ENCODE data around the gene GLS.
"Not testable (repeated sequence)": the region's sequence is repeated elsewhere in the genome, so short reads cannot be mapped to it uniquely, and the experiment has no call there.

GLS gene

GRCh38 chr2:190844700-190845401 lies 35.8 kb upstream of the GLS start:
- ATAC-seq (replicated peaks) (no peak), DNase-seq (no peak)
- H3K27ac Mint-ChIP-seq, result no peak overlapping the region
- no peaks in the 10 kb centered on the region for H3K4me1 Mint-ChIP-seq (ENCODE audit: low read depth in 2 of 2)
- H3K4me3 Mint-ChIP-seq, result no peak overlapping the region
- no peaks in the 10 kb centered on the region for H3K36me3 Mint-ChIP-seq (ENCODE audit: insufficient read depth)
- H3K9me3 Mint-ChIP-seq, result no peaks in the 10 kb centered on the region
- H3K27me3 Mint-ChIP-seq, result no peaks in the 10 kb centered on the region

DNA sequence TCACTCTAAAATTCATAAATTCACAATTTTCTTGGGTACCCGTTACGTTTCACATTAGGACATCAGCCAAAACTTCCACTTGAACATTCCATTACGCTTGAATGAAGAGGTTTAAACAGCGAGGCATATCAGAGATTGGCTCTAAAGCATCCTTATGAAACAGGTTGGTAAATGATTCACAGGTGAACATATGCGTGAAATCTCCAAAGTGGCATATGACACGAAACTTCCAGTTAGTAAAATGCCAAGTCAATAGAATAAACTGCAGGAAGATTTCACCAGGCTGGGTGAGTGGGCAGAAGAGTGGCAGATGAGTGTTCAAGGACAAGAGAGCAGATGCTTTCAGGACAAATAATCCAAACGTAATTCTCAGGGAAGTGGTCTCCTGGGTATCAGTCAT lies 33.9 kb upstream of the GLS start:
- Mint-ChIP-seq H3K36me3 (ENCODE audit: insufficient read depth) (no peaks in the 10 kb centered on the region), H3K27ac (no peak overlapping the region), H3K9me3 (no peaks in the 10 kb centered on the region), H3K27me3 (no peaks in the 10 kb centered on the region), H3K4me3 (no peak overlapping the region), H3K4me1 (ENCODE audit: low read depth in 2 of 2) (no peaks in the 10 kb centered on the region)
- DNase-seq (no peak), ATAC-seq (replicated peaks) (no peak)

DNA sequence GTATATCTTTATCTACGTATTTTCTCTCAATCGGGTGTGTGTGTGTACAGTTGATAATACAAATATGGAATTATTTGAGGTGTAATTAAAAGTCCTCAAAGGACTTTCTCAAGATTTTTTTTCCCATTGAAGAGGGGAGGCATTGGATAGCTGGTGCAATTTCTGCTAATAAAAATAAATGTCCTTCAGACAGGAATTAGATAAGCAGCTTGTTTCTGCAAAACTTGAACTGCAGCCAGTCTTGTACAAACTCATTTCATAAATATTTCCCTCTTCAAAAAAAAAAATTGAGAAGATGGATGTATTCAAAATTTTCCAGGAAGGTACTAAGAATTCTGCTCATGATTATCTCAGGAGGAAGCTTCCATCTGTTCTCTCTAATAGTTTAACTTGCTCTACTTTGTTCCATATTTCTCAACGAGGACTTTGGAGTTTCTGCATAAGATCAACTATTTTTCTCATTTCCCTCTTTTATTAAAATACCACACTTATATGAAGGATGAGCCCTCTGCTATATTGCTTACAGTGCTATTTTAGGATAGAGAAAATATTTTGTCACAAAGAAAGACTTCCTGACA lies 33.0 kb upstream of the GLS start:
- ATAC-seq (replicated peaks) (no peak), DNase-seq (no peak)
- no peak overlapping the region for H3K4me3 Mint-ChIP-seq
- H3K27ac Mint-ChIP-seq, result no peak overlapping the region
- H3K4me1 Mint-ChIP-seq (ENCODE audit: low read depth in 2 of 2), result no peaks in the 10 kb centered on the region
- H3K27me3 Mint-ChIP-seq, result no peaks in the 10 kb centered on the region
- H3K9me3 Mint-ChIP-seq, result no peaks in the 10 kb centered on the region
- no peaks in the 10 kb centered on the region for H3K36me3 Mint-ChIP-seq (ENCODE audit: insufficient read depth)

- H3K27me3 Mint-ChIP-seq, result no peaks in the 10 kb centered on the region
- no peaks in the 10 kb centered on the region for H3K36me3 Mint-ChIP-seq (ENCODE audit: insufficient read depth)
- no peak for ATAC-seq (replicated peaks)
- no peak overlapping the region for H3K4me3 Mint-ChIP-seq
- no peaks in the 10 kb centered on the region for H3K9me3 Mint-ChIP-seq
- H3K27ac Mint-ChIP-seq, result no peak overlapping the region
- DNase-seq, result no peak
- H3K4me1 Mint-ChIP-seq (ENCODE audit: low read depth in 2 of 2), result no peaks in the 10 kb centered on the region
These were observed 30.8 kb upstream of the GLS start for GRCh38 chr2:190849774-190850173.

GRCh38 chr2:190853022-190853421 lies 27.6 kb upstream of the GLS start:
- H3K27me3 Mint-ChIP-seq; H3K9me3 Mint-ChIP-seq; H3K4me1 Mint-ChIP-seq (ENCODE audit: low read depth in 2 of 2); H3K4me3 Mint-ChIP-seq; DNase-seq; H3K27ac Mint-ChIP-seq; H3K36me3 Mint-ChIP-seq (ENCODE audit: insufficient read depth); ATAC-seq (replicated peaks): not testable (repeated sequence)

GRCh38 chr2:190853531-190854383 lies 26.9 kb upstream of the GLS start:
- DNase-seq, result no peak
- H3K9me3 Mint-ChIP-seq, result no peaks in the 10 kb centered on the region
- no peaks in the 10 kb centered on the region for H3K4me1 Mint-ChIP-seq (ENCODE audit: low read depth in 2 of 2)
- H3K36me3 Mint-ChIP-seq (ENCODE audit: insufficient read depth), result no peaks in the 10 kb centered on the region
- no peak overlapping the region for H3K4me3 Mint-ChIP-seq
- no peaks in the 10 kb centered on the region for H3K27me3 Mint-ChIP-seq
- H3K27ac Mint-ChIP-seq, result no peak overlapping the region
- no peak for ATAC-seq (replicated peaks)

GRCh38 chr2:190854726-190855125 lies 25.9 kb upstream of the GLS start:
- Mint-ChIP-seq H3K27me3 (no peaks in the 10 kb centered on the region), H3K4me3 (no peak overlapping the region), H3K9me3 (no peaks in the 10 kb centered on the region), H3K4me1 (ENCODE audit: low read depth in 2 of 2) (no peaks in the 10 kb centered on the region), H3K27ac (no peak overlapping the region), H3K36me3 (ENCODE audit: insufficient read depth) (peaks cover 3% of the 10 kb centered on the region)
- ATAC-seq (replicated peaks) (no peak), DNase-seq (no peak)

- Mint-ChIP-seq H3K4me3 (no peak overlapping the region), H3K4me1 (ENCODE audit: low read depth in 2 of 2) (no peaks in the 10 kb centered on the region), H3K9me3 (no peaks in the 10 kb centered on the region), H3K27me3 (no peaks in the 10 kb centered on the region), H3K27ac (no peak overlapping the region), H3K36me3 (ENCODE audit: insufficient read depth) (peaks cover 3% of the 10 kb centered on the region)
- DNase-seq, result no peak
- no peak for ATAC-seq (replicated peaks)
These were observed 25.4 kb upstream of the GLS start for GRCh38 chr2:190855245-190855644.

DNA sequence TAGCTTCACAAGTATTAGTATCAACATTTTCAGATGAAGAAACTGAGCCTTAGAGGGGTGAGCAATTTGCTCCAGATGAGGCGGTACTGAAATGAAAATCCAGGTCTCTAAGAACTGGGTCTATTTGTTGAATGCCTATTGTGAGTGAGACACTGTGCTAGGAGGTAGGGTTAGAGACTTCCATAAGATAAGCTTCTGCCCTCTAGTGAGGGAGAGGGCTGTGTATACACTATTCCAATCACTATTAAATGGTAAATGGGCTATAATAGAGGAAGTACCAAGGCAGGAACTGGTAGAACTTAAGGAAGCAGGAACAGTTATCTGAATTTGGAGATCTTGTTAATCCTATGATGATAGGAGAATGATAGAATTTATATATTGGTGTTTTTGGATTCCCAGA lies 23.6 kb upstream of the GLS start:
- no peak for DNase-seq
- no peak for ATAC-seq (replicated peaks)
- Mint-ChIP-seq H3K4me3 (no peak overlapping the region), H3K9me3 (no peaks in the 10 kb centered on the region), H3K36me3 (ENCODE audit: insufficient read depth) (peaks cover 3% of the 10 kb centered on the region), H3K4me1 (ENCODE audit: low read depth in 2 of 2) (no peaks in the 10 kb centered on the region), H3K27me3 (no peaks in the 10 kb centered on the region), H3K27ac (no peak overlapping the region)

DNA sequence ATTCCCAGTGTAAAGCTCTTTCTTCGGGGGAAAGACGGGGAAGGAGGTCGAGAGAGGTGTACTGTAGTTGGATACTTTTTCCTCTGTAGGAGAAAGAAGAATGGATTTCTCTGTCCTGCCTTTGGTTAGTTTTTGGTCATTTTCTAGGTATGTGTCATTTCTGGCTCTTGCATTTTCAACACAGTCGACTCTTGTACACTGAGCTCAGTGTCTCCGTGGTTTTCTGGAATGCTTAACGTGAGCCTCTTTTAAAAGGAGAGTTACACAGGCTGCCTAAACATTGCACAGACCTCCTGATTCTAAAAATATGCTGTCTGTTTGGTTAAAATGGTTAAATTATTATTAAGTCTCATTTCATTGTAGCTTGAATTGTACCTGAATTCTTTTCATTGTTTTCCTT lies 21.8 kb upstream of the GLS start:
- DNase-seq, result no peak
- no peak overlapping the region for H3K27ac Mint-ChIP-seq

GRCh38 chr2:190859347-190860297 lies 21.0 kb upstream of the GLS start:
- DNase-seq, result no peak
- Mint-ChIP-seq H3K9me3 (no peaks in the 10 kb centered on the region), H3K4me1 (ENCODE audit: low read depth in 2 of 2) (peaks cover 3 to 10% of the 10 kb centered on the region in 2 donors), H3K27me3 (no peaks in the 10 kb centered on the region), H3K4me3 (no peak overlapping the region), H3K27ac (no peak overlapping the region), H3K36me3 (ENCODE audit: insufficient read depth) (peaks cover 3% of the 10 kb centered on the region)
- ATAC-seq (replicated peaks), result no peak

More for the DNA sequence above, 21.8 kb upstream of the GLS start:
- Mint-ChIP-seq H3K4me3 (no peak overlapping the region), H3K27me3 (no peaks in the 10 kb centered on the region), H3K4me1 (ENCODE audit: low read depth in 2 of 2) (peaks cover 0 to 10% of the 10 kb centered on the region in 2 donors), H3K36me3 (ENCODE audit: insufficient read depth) (peaks cover 3% of the 10 kb centered on the region), H3K9me3 (no peaks in the 10 kb centered on the region)
- no peak for ATAC-seq (replicated peaks)

GRCh38 chr2:190860985-190861680 lies 19.5 kb upstream of the GLS start:
- no peaks in the 10 kb centered on the region for H3K9me3 Mint-ChIP-seq
- no peak overlapping the region for H3K4me3 Mint-ChIP-seq
- DNase-seq (no peak), ATAC-seq (replicated peaks) (no peak)
- no peaks in the 10 kb centered on the region for H3K27me3 Mint-ChIP-seq
- peaks cover 3 to 10% of the 10 kb centered on the region in 2 donors for H3K4me1 Mint-ChIP-seq (ENCODE audit: low read depth in 2 of 2)
- H3K27ac Mint-ChIP-seq, result no peak overlapping the region
- peaks cover 3% of the 10 kb centered on the region for H3K36me3 Mint-ChIP-seq (ENCODE audit: insufficient read depth)

DNA sequence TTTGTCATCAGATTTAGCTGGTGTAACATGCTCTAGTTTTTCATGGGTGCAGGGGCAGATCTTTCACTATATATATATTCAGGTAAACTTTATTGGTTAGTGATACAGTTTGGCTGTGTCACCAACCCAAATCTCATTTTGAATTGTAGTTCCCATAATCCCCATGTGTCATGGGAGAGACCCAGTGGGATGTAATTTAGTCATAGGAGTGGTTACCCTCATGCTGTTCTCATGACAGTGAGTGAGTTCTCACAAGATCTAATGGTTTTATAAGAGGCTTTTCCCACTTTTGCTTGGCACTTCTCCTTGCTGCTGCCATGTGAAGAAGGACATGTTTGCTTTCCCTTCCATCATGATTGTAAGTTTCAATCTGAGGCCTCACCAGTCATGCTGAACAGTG lies 18.5 kb upstream of the GLS start:
- H3K36me3 Mint-ChIP-seq (ENCODE audit: insufficient read depth); H3K27me3 Mint-ChIP-seq; H3K4me3 Mint-ChIP-seq; H3K9me3 Mint-ChIP-seq; DNase-seq; H3K4me1 Mint-ChIP-seq (ENCODE audit: low read depth in 2 of 2); ATAC-seq (replicated peaks); H3K27ac Mint-ChIP-seq: not testable (repeated sequence)

Data from effector memory CD8-positive, alpha-beta T cell (primary cell).